Measurements from ENCODE around the gene PRDM16. TPM values are rescaled to one million over a fixed set of nuclear protein-coding genes. Genes with fewer than 3 reads are reported as not detected.
"Not testable (repeated sequence)": the region's sequence is repeated elsewhere in the genome, so short reads cannot be mapped to it uniquely, and the experiment has no call there.

PRDM16 gene
- total and polyA plus RNA-seq, 3 donors from 2014 or later = 2.1 to 5.6 (median 4.7) TPM

DNA sequence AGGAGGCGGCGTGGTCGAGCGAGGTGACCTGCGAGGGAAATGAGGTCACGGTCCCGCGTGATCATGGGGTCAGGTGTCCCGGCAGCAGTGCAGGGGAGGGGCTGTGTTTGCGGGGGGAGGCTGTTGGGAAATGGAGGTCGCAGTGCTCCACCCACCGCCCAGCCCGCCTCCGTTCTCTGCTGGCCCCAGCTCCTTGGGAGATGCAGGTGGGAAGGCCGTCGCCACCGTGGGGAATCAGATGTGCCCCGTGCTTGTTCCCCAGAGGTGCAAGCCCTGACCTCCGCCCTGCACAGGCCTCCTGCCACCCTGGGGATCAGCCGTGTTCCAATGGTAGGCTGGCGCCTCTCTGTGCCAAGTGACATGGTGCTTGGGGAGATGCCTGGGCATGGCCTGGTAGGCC is 95.7 kb downstream of the PRDM16 start:
- DNase-seq = no peak
- Histone ChIP-seq H3K4me3 (no peak overlapping the region), H3K9me3 (no peaks in the 10 kb centered on the region), H3K36me3 (ENCODE audit: low read depth, missing control alignments) (no peaks in the 10 kb centered on the region), H3K4me1 (peaks cover under 1% of the 10 kb centered on the region), H3K27me3 (no peaks in the 10 kb centered on the region), H3K27ac (no peak overlapping the region)
- intact Hi-C loops (cut with DNase I; ENCODE audit: low total_unique reads) = no loop called here
- no peak for TF ChIP-seq CTCF (IDR thresholded peaks at IDR 0.05)
- TF ChIP-seq POLR2A (IDR thresholded peaks at IDR 0.05) = no peak
- 67 to 87% methylated on average over 10 to 21 of the region's 21 CpGs for WGBS, 2 donors

DNA sequence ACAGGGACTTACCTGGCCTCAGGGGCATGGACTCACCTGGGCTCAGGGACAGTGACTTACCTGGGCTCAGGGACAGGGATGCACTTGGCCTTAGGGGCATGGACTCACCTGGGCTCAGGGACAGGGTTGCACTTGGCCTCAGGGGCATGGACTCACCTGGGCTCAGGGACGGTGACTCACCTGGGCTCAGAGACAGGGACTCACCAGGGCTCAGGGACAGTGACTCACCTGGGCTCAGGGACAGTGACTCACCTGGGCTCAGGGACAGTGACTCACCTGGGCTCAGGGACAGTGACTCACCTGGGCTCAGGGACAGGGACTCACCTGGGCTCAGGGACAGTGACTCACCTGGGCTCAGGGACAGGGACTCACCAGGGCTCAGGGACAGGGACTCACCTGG is 96.2 kb downstream of the PRDM16 start:
- H3K4me1 ChIP-seq; H3K4me3 ChIP-seq; H3K27me3 ChIP-seq; DNase-seq; H3K36me3 ChIP-seq (ENCODE audit: low read depth, missing control alignments); intact Hi-C loops (cut with DNase I; ENCODE audit: low total_unique reads); H3K27ac ChIP-seq; H3K9me3 ChIP-seq: not testable (repeated sequence)
- WGBS, 2 donors = 100% methylated on average over 1 of the region's 1 CpG; no CpG with 5 or more reads in 1 of the 2 donors

GRCh38 chr1:3166206-3166918 is 97.4 kb downstream of the PRDM16 start:
- intact Hi-C loops (cut with DNase I; ENCODE audit: low total_unique reads) = no loop called here
- TF ChIP-seq CTCF (IDR thresholded peaks at IDR 0.05) (no peak), POLR2A (IDR thresholded peaks at IDR 0.05) (no peak)
- WGBS, 2 donors = 94% methylated on average over 29 to 32 of the region's 32 CpGs
- H3K4me1 ChIP-seq = peaks cover 17% of the 10 kb centered on the region
- H3K27me3 ChIP-seq = no peaks in the 10 kb centered on the region
- DNase-seq = no peak
- no peaks in the 10 kb centered on the region for H3K9me3 ChIP-seq
- no peak overlapping the region for H3K27ac ChIP-seq
- no peak overlapping the region for H3K4me3 ChIP-seq
- H3K36me3 ChIP-seq (ENCODE audit: low read depth, missing control alignments) = no peaks in the 10 kb centered on the region

DNA sequence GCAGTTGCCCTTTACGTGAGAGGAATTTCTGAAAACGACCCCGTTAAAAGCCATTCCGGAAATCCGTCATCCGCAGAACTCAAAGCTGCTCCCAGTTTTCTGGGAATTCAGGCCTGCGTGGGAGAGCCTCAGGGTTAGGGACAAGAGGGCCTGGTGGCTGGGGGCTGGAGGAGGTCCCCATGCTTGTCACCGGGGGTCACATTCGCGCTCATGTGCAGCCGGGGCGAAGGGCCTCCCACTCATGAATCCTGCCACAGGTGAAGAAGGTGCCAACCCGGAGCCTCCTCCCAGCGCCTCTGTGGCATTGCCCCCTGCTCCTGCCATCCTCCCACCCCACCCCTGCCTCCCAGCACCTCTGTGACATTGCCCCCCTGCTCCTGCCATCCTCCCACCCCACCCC is 98.3 kb downstream of the PRDM16 start:
- no peak for TF ChIP-seq CTCF (IDR thresholded peaks at IDR 0.05)
- no peak for TF ChIP-seq POLR2A (IDR thresholded peaks at IDR 0.05)
- H3K9me3 ChIP-seq = no peaks in the 10 kb centered on the region
- intact Hi-C loops (cut with DNase I; ENCODE audit: low total_unique reads) = no loop called here
- WGBS, 2 donors = 79 to 80% methylated on average over 8 to 14 of the region's 14 CpGs
- no peak overlapping the region for H3K4me3 ChIP-seq
- no peak for DNase-seq
- peaks cover 24% of the 10 kb centered on the region for H3K4me1 ChIP-seq
- H3K27ac ChIP-seq = no peak overlapping the region
- no peaks in the 10 kb centered on the region for H3K36me3 ChIP-seq (ENCODE audit: low read depth, missing control alignments)
- no peaks in the 10 kb centered on the region for H3K27me3 ChIP-seq

GRCh38 chr1:3168678-3169077 is 99.7 kb downstream of the PRDM16 start:
- peaks cover 34% of the 10 kb centered on the region for H3K4me1 ChIP-seq
- WGBS, 2 donors = 78 to 84% methylated on average over 4 to 8 of the region's 8 CpGs

More at GRCh38 chr1:3168678-3169077, 99.7 kb downstream of the PRDM16 start:
- no peaks in the 10 kb centered on the region for H3K36me3 ChIP-seq (ENCODE audit: low read depth, missing control alignments)
- H3K4me3 ChIP-seq = no peak overlapping the region
- DNase-seq = no peak
- no peaks in the 10 kb centered on the region for H3K9me3 ChIP-seq
- intact Hi-C loops (cut with DNase I; ENCODE audit: low total_unique reads) = no loop called here
- no peak overlapping the region for H3K27ac ChIP-seq
- H3K27me3 ChIP-seq = no peaks in the 10 kb centered on the region
- TF ChIP-seq POLR2A (IDR thresholded peaks at IDR 0.05) = no peak
- TF ChIP-seq CTCF (IDR thresholded peaks at IDR 0.05) = no peak

Measured in testis (tissue), 3 donors.